Fibroblast of peridontal ligament (primary cell): ENCODE measurements around the gene PLEKHH1.
"Not testable (repeated sequence)": the region's sequence is repeated elsewhere in the genome, so short reads cannot be mapped to it uniquely, and the experiment has no call there.

Source experiments
- DNase-seq: peaks from one replicate; pipeline ENCODE4 v3.0.0-alpha.2; 2010; ENCODE audit errors: extremely low read depth

PLEKHH1 gene

GRCh38 chr14:67532606-67532997 lies 488 bp upstream of the PLEKHH1 start:
- no peak for DNase-seq

DNA sequence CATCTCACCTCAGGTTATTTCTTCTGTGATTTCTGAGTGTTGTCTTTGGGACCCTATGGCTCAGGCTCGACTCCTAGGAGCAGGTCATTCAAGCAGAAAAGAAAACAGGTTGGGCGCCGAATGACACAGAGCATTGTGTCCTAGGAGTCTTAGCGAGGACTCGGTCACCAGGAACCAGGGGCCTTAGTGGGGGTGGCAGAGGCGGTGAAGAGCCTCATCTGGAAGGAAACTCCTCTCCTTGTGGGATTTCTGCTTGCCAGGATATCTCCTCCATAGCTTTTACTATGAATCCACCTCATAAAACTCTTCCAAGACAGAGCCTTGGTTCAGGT lies 630 bp downstream of the PLEKHH1 start:
- DNase-seq, result no peak

DNA sequence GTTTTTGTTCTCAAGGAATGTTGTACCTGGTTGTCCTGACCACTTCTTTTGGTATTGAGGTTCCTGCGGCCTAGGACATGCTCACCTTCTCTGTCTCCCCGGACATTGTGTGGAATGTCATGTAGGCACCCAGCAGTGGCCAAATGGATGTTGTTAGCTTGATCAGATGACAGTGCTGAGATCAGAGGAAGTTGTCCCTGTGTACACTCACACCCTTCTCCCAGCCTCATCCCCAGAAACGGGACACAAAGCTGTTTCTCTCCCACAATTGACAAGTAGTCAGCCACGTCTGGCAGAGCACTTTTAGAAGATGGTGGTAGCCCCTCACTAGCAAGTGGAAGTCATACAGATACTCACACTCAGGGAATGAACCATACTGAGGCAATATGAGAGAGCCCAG lies 3.0 kb downstream of the PLEKHH1 start:
- DNase-seq, result no peak

- no peak for DNase-seq
Observed at GRCh38 chr14:67537736-67538135, 4.6 kb downstream of the PLEKHH1 start.

DNA sequence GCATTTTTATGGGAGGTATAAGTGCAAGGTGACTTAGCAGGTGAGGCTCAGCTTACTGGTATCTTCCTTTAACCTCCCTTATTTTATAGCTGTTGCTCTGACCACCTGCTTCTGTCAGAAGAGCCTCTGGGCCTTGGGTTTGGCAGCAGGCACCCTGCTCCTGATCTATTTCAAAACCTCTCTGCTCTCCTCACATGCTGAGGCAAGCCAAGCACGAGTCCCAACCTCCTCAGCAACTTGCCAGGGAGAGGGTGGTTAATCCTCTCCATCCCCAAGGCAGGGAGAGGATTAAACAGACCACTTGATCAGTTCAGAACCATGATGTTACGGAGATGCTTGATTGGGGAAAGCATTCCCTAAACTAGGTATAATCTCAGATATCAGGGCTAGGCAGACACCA lies 5.4 kb downstream of the PLEKHH1 start:
- no peak for DNase-seq

- DNase-seq, result no peak
Observed at GRCh38 chr14:67539116-67539515, 6.0 kb downstream of the PLEKHH1 start.

GRCh38 chr14:67541448-67542387 lies 8.6 kb downstream of the PLEKHH1 start:
- DNase-seq, result no peak

GRCh38 chr14:67542620-67543019 lies 9.5 kb downstream of the PLEKHH1 start:
- DNase-seq, result not testable (repeated sequence)

- DNase-seq, result no peak
Observed at GRCh38 chr14:67544590-67544989, 11.5 kb downstream of the PLEKHH1 start.

DNA sequence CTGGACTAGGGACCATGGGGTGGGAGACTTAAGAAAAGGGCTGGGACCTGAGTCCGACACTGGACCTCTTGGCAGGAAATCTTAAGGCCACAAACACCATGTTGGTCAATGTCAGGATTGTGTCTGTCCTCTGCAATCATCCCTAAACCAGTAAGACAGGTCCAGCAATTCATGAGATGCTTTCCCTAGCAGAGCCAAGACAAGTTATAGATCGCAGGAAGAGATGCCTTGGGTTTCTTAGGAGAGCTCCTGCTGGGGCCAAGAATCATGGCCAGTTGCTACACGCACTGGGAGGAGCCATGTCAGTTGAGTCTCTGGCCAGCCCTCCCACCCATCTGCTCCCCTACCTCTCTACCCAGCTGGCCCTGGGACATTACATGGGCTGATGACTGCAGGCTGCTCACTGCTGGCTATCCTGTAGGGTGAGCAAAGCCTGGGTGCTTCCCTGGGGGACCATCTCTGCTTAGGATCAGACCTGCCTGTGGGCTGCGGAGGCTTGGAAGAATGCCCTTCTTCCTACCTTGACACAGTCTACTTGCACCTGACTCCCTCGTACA lies 14.2 kb downstream of the PLEKHH1 start:
- no peak for DNase-seq

DNA sequence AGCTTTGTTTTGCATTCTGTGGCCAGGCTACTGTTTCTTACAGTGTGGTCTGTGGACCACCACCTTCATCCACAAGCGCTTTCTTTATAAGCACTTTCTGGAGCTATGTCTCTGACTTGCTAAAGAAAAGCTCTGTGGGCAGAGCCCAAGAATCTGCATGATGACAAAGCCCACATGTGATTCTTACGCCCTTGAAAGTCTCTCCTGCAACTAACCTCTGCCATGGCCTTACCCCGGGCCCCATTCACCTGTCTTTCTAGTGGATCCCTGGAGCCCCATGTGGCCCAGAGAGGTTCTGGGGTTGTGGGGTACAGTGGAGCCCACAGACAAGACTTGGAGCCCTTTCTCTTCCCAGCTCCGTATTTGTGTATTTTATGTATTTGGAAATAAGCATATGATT lies 16.6 kb downstream of the PLEKHH1 start:
- no peak for DNase-seq

DNA sequence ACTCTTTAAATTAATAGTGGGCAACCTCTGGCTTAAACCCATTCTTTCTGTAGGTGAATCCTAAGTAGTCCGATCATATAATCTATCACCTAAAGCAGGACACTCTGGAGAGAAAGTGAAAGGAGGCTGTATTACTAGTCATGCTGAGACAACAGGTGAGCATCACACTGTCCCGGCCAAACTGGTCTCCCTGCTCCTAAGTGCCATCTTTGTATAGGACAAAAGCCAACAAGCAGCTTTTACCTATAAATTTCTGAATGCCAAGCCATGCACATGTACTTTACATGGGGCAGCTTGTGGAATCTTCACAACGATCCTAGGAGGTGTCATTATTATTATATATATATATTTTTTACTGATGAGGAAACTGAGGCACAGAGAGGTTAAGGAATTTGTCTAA lies 18.0 kb downstream of the PLEKHH1 start:
- no peak for DNase-seq

- DNase-seq, result no peak
Observed at GRCh38 chr14:67551940-67552339, 18.9 kb downstream of the PLEKHH1 start.

GRCh38 chr14:67553547-67553946 lies 20.5 kb downstream of the PLEKHH1 start:
- no peak for DNase-seq

- no peak for DNase-seq
Observed at GRCh38 chr14:67554341-67554740, 21.3 kb downstream of the PLEKHH1 start.

DNA sequence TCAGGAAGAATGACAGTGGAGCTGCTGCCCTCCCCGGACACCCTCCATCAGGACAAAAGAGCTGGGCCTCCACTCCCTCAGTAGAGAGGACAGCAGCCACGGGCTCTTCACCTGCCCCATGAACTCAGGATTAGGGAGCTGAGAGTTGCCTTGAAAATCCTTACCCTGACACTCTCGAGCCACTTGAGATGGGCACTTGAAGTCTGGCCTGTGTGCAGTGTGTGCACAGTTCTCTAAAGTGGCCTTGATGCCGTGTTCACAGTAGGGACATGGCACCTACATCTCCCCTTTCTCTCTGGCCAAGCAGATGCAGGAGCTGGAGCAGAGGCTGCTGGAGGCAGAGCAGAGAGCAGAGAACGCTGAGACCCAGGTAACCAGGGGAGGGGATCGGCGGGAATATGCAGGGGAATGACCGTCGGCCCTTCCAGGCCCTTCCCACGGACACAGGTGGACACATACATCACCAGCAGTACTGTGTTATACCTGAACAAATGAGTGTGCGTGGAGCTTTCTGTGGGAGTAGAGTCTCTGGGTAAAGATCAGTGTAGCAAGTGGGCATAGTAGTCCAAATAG lies 22.5 kb downstream of the PLEKHH1 start:
- no peak for DNase-seq

GRCh38 chr14:67556671-67557070 lies 23.6 kb downstream of the PLEKHH1 start:
- no peak for DNase-seq

DNA sequence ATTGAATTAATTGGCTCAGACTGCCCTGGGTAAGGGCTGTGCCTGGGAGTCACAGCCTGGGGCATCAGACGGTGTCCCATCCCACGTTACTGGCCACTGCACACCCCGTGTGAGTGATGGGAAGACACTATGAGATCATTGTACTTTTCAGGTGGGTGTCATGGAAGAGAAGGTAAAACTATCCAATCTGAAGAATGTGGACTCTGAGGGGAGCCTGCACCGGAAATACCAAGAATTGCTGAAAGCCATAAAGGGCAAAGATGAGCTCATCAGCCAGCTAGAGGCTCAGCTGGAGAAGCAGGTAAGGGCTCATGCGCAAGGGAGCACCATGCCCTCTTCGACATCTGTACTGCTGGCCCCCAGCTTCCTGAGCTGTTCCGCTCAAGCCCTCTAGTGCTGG lies 24.0 kb downstream of the PLEKHH1 start:
- no peak for DNase-seq

- DNase-seq, result no peak
Observed at GRCh38 chr14:67557656-67558055, 24.6 kb downstream of the PLEKHH1 start.

DNA sequence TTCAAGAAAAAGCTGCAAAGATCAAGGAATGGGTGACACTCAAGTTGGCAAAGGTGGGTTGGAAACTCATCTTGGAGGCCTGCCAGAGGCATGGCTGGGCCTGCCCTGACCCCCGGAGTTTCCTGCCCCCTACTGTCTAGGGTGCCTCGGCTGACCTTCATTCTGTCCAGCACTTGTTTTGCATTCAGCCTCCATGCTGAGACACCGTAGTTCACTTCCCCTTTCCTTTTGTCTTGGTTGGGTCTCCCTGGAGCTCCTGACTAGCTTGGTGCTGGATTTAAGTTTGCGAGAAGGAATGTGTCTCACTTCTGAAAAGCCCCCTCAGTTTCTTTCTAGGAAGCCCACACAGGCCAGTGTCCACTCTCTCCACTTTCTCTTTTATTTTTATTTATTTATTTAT lies 26.5 kb downstream of the PLEKHH1 start:
- no peak for DNase-seq

- DNase-seq, result no peak
Observed at GRCh38 chr14:67562025-67562775, 29.1 kb downstream of the PLEKHH1 start.

- no peak for DNase-seq
Observed at GRCh38 chr14:67562776-67563150, 29.7 kb downstream of the PLEKHH1 start.

- DNase-seq, result no peak
Observed at GRCh38 chr14:67564236-67564635, 31.1 kb downstream of the PLEKHH1 start.
